H9 (cell line): ENCODE data around the gene CHST13. TPM values are rescaled to one million over a fixed set of nuclear protein-coding genes. Genes with fewer than 3 reads are reported as not detected.

ENCODE experiments used
- DNase-seq: peaks from one replicate; pipeline ENCODE4 v3.0.0-alpha.2; 2017
- H2AFZ ChIP-seq: one replicate; pipeline ENCODE4 v1.6.1; 2013; ENCODE audit warnings: mild to moderate bottlenecking, low read length, control low read depth, moderate library complexity
- H2AK5ac ChIP-seq: 2 replicates; pipeline ENCODE4 v1.6.1; 2013; ENCODE audit warnings: low read length, control low read depth, mixed read lengths; ENCODE audit not compliant: insufficient read length
- H2BK120ac ChIP-seq: one replicate; pipeline ENCODE4 v1.6.1; 2013; ENCODE audit warnings: low read depth, mild to moderate bottlenecking, low read length, control low read depth, inconsistent platforms; ENCODE audit not compliant: poor library complexity, severe bottlenecking
- H2BK12ac ChIP-seq: 2 replicates; pipeline ENCODE4 v1.6.1; 2013; ENCODE audit warnings: low read length, control low read depth, mixed read lengths, low read depth; ENCODE audit not compliant: insufficient read length
- H2BK15ac ChIP-seq: 2 replicates; pipeline ENCODE4 v1.6.1; 2013; ENCODE audit warnings: low read depth, low read length, control low read depth
- H2BK20ac ChIP-seq: one replicate; pipeline ENCODE4 v1.6.1; 2013; ENCODE audit warnings: low read depth, mild to moderate bottlenecking, low read length, control low read depth, inconsistent platforms; ENCODE audit not compliant: poor library complexity, severe bottlenecking
- H2BK5ac ChIP-seq: 2 replicates; pipeline ENCODE4 v1.6.1; 2013; ENCODE audit warnings: low read length, control low read depth, mixed read lengths; ENCODE audit not compliant: insufficient read length
- H3K14ac ChIP-seq: 2 replicates; pipeline ENCODE4 v1.6.1; 2013; ENCODE audit warnings: low read length, control low read depth; ENCODE audit not compliant: insufficient read depth
- H3K18ac ChIP-seq: 2 replicates; pipeline ENCODE4 v1.6.1; 2013; ENCODE audit warnings: low read depth, mild to moderate bottlenecking, mixed read lengths, low read length, control low read depth; ENCODE audit not compliant: insufficient read length
- H3K23ac ChIP-seq: 2 replicates; pipeline ENCODE4 v1.6.1; 2013; ENCODE audit warnings: low read length, control low read depth, mixed read lengths, low read depth; ENCODE audit not compliant: insufficient read length
- H3K23me2 ChIP-seq: 2 replicates; pipeline ENCODE4 v1.6.1; 2013; ENCODE audit warnings: low read depth, mild to moderate bottlenecking, mixed read lengths, low read length, control low read depth; ENCODE audit not compliant: insufficient read length, poor library complexity, severe bottlenecking
- H3K27ac ChIP-seq: 2 replicates; pipeline ENCODE4 v1.5.1; 2013; ENCODE audit warnings: low read length, control low read depth, mixed read lengths, low read depth; ENCODE audit not compliant: insufficient read length
- H3K27me3 ChIP-seq: 2 replicates; pipeline ENCODE4 v1.6.1; 2013; ENCODE audit warnings: low read length, control low read depth, inconsistent platforms; ENCODE audit not compliant: insufficient read depth
- H3K4ac ChIP-seq: 2 replicates; pipeline ENCODE4 v1.6.1; 2013; ENCODE audit warnings: low read depth, mild to moderate bottlenecking, control low read depth, inconsistent platforms, low read length, moderate library complexity
- H3K4me1 ChIP-seq: 2 replicates; pipeline ENCODE4 v1.6.1; 2013; ENCODE audit warnings: low read length, control low read depth, inconsistent platforms; ENCODE audit not compliant: insufficient read depth
- H3K4me2 ChIP-seq: 2 replicates; pipeline ENCODE4 v1.6.1; 2013; ENCODE audit warnings: low read length, control low read depth, mixed read lengths; ENCODE audit not compliant: insufficient read length, insufficient read depth
- H3K56ac ChIP-seq: 2 replicates; pipeline ENCODE4 v1.6.1; 2013; ENCODE audit warnings: low read depth, mild to moderate bottlenecking, mixed read lengths, low read length, control low read depth; ENCODE audit not compliant: insufficient read length
- H3K79me1 ChIP-seq: 2 replicates; pipeline ENCODE4 v1.6.1; 2013; ENCODE audit warnings: low read depth, mild to moderate bottlenecking, moderate library complexity, low read length, control low read depth, inconsistent platforms; ENCODE audit not compliant: insufficient read depth, poor library complexity, severe bottlenecking
- H3K79me2 ChIP-seq: 2 replicates; pipeline ENCODE4 v1.6.1; 2013; ENCODE audit warnings: low read length, control low read depth, inconsistent platforms; ENCODE audit not compliant: insufficient read depth
- H3K9ac ChIP-seq: 2 replicates; pipeline ENCODE4 v1.6.1; 2013; ENCODE audit warnings: low read length, control low read depth, mixed read lengths; ENCODE audit not compliant: insufficient read length; ENCODE audit errors: extremely low read depth
- H3K9me3 ChIP-seq: one replicate; pipeline ENCODE4 v1.6.1; 2013; ENCODE audit warnings: low read depth, low read length, inconsistent platforms; ENCODE audit not compliant: control insufficient read depth
- H3T11ph ChIP-seq: one replicate; pipeline ENCODE4 v1.6.1; 2013; ENCODE audit warnings: mild to moderate bottlenecking, low read length, control low read depth, inconsistent platforms
- H4K20me1 ChIP-seq: one replicate; pipeline ENCODE4 v1.6.1; 2013; ENCODE audit not compliant: control insufficient read depth, insufficient read length, insufficient read depth
- H4K5ac ChIP-seq: 2 replicates; pipeline ENCODE4 v1.6.1; 2013; ENCODE audit warnings: low read depth, mild to moderate bottlenecking, mixed read lengths, low read length, control low read depth; ENCODE audit not compliant: insufficient read length
- H4K8ac ChIP-seq: replicated peaks from 2 replicates; pipeline ENCODE4 v1.6.1; 2013; ENCODE audit warnings: low read length, control low read depth, mixed read lengths, low read depth; ENCODE audit not compliant: insufficient read length
- H4K91ac ChIP-seq: 2 replicates; pipeline ENCODE4 v1.6.1; 2013; ENCODE audit warnings: low read depth, mild to moderate bottlenecking, moderate library complexity, mixed read lengths, low read length, control low read depth; ENCODE audit not compliant: insufficient read length
- H3K27ac Mint-ChIP-seq, 3 experiments: 2 replicates in 2 of 3; 3 replicates in 1 of 3; pipeline ENCODE4 v1.8.0; 2020 to 2021; ENCODE audit warnings: mixed read lengths in 3 of 3, mild to moderate bottlenecking in 1 of 3, moderate library complexity in 1 of 3
- H3K27me3 Mint-ChIP-seq: 2 replicates; pipeline ENCODE4 v1.8.0; 2021; ENCODE audit warnings: low read depth, mild to moderate bottlenecking, moderate library complexity, mixed read lengths
- H3K36me3 Mint-ChIP-seq, 3 experiments: 2 replicates in 2 of 3; 3 replicates in 1 of 3; pipeline ENCODE4 v1.8.0; 2020 to 2021; ENCODE audit warnings: low read depth in 3 of 3, mixed read lengths in 3 of 3; ENCODE audit not compliant: insufficient read depth in 1 of 3
- H3K4me1 Mint-ChIP-seq, 2 experiments: 2 replicates each; pipeline ENCODE4 v1.8.0; 2020; ENCODE audit warnings: mixed read lengths in 2 of 2
- H3K4me3 Mint-ChIP-seq, 2 experiments: 2 replicates in 1 of 2; 3 replicates in 1 of 2; pipeline ENCODE4 v1.8.0; 2020 to 2021; ENCODE audit warnings: mild to moderate bottlenecking in 2 of 2, mixed read lengths in 2 of 2, moderate library complexity in 1 of 2
- H3K9me3 Mint-ChIP-seq, 2 experiments: 2 replicates in 1 of 2; 3 replicates in 1 of 2; pipeline ENCODE4 v1.8.0; 2020; ENCODE audit warnings: mild to moderate bottlenecking in 2 of 2, mixed read lengths in 2 of 2, moderate library complexity in 1 of 2
- WGBS: extraction: QIAGEN DNeasy Blood & Tissue Kit; methylation state at CpG from one replicate; pipeline ENCODE4 v1.1.7; 2013; ENCODE audit warnings: missing lambda C conversion rate, low lambda C conversion rate, mixed read lengths; ENCODE audit not compliant: insufficient read length; ENCODE audit errors: extremely low coverage; 5-methylcytosine and 5-hydroxymethylcytosine counted together
- total RNA-seq: library from RNA; stranded (reverse); gene quantifications from 2 replicates; pipeline ENCODE4 v1.2.1, GENCODE V29; 2021
- TF ChIP-seq, protein P1 (sequence below): fragments of 200-600 bp; sonication (generic); conservative IDR thresholded peaks from 3 replicates; pipeline ENCODE4 v1.8.0; 2021; ENCODE audit warnings: antibody characterized with exemption, mild to moderate bottlenecking

CHST13 gene
- total RNA-seq, 1 experiment from 2014 or later: 0.85 TPM

DNA sequence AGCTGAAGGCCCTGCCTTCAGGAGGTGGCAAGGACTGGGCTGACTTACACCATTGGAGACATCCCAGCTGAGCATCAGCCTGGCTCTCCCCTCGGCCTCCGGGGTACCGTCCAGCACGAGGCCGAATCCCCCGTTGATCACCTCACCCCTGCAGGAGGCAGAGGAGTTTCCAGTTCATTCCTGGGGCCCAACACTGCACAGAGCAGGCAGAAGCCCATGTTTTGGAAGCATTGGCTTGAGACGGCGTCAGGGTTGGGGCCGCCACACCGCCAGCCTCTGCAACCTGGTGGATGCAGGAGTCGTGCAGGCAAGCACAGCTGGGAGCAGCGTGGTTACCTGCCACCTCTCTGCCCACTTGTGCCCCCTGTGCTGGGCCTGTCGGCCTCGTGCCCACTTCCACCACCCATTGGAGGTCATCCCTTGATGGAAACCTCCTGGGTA lies 40.6 kb upstream of the CHST13 start:
- Histone ChIP-seq H3K14ac (no peak overlapping the region), H3K18ac (no peak overlapping the region), H3K4me1 (peaks cover 8% of the 10 kb centered on the region; the same call in 1 of the 2 replicates), H3K79me1 (no peaks in the 10 kb centered on the region), H3K27me3 (no peaks in the 10 kb centered on the region), H2BK120ac (no peak overlapping the region), H3K4ac (no peak overlapping the region), H2AFZ (no peak overlapping the region), H3K23me2 (no peaks in the 10 kb centered on the region), H4K91ac (no peak overlapping the region), H3K9me3 (no peaks in the 10 kb centered on the region), H3K4me2 (no peak overlapping the region), H4K8ac (no peak overlapping the region), H3T11ph (no peak overlapping the region), H3K27ac (no peak overlapping the region), H2BK12ac (no peak overlapping the region), H4K20me1 (no peaks in the 10 kb centered on the region), H4K5ac (no peak overlapping the region), H3K56ac (no peak overlapping the region), H3K9ac (no peak overlapping the region), H2BK15ac (no peak overlapping the region), H3K23ac (no peak overlapping the region), H2AK5ac (no peak overlapping the region), H3K79me2 (no peaks in the 10 kb centered on the region), H2BK20ac (no peak overlapping the region), H2BK5ac (no peak overlapping the region)
- no CpG with 5 or more reads among the region's 14 CpGs for WGBS
- no peaks in the 10 kb centered on the region; a peak in 2 of 5 replicates for H3K9me3 Mint-ChIP-seq
- H3K4me3 Mint-ChIP-seq: 0 out of 5 replicates have a peak overlapping the region, but pooled peaks of 1 of the 2 experiments have one; percentile 32
- DNase-seq: no peak
- peaks cover 29 to 36% of the 10 kb centered on the region in 2 experiments for H3K4me1 Mint-ChIP-seq
- H3K27ac Mint-ChIP-seq: no peak overlapping the region
- TF ChIP-seq, protein P1, sequence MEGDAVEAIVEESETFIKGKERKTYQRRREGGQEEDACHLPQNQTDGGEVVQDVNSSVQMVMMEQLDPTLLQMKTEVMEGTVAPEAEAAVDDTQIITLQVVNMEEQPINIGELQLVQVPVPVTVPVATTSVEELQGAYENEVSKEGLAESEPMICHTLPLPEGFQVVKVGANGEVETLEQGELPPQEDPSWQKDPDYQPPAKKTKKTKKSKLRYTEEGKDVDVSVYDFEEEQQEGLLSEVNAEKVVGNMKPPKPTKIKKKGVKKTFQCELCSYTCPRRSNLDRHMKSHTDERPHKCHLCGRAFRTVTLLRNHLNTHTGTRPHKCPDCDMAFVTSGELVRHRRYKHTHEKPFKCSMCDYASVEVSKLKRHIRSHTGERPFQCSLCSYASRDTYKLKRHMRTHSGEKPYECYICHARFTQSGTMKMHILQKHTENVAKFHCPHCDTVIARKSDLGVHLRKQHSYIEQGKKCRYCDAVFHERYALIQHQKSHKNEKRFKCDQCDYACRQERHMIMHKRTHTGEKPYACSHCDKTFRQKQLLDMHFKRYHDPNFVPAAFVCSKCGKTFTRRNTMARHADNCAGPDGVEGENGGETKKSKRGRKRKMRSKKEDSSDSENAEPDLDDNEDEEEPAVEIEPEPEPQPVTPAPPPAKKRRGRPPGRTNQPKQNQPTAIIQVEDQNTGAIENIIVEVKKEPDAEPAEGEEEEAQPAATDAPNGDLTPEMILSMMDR: no peak
- H3K36me3 Mint-ChIP-seq: no peaks in the 10 kb centered on the region
- H3K27me3 Mint-ChIP-seq: peaks cover 5% of the 10 kb centered on the region
